GM21786 (cell line): ENCODE measurements around the gene CAMKMT.

Experiments
- ATAC-seq: cut with Tn5 transposase; IDR thresholded peaks from one replicate; pipeline ENCODE4 v1.9.1; 2021; ENCODE audit not compliant: unreplicated experiment

The CAMKMT gene

GRCh38 chr2:44817673-44818335, 456.1 kb downstream of the CAMKMT start:
- ATAC-seq = no peak

- no peak for ATAC-seq
Measured at GRCh38 chr2:44819061-44819460, 457.3 kb downstream of the CAMKMT start.

GRCh38 chr2:44821500-44821899, 459.8 kb downstream of the CAMKMT start:
- no peak for ATAC-seq

DNA sequence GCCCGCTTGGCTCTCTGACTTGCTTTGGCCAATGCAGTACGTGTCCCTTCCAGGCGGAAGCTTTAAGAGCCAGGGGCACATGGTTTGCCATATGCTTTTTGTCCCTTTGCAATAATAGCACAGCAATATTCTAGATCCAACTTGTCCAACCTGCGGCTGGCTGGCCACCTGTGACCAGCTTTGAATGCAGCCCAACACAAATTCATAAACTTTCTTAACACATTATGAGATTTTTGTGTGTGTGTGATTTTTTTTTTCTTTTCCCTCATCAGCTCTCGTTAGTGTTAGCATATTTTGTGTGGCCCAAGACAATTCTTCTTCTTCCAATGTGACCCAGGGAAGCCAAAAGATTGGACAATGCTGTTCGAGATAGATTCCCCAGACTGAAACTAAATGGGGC, 460.4 kb downstream of the CAMKMT start:
- no peak for ATAC-seq
